H1 (cell line): ENCODE data around the gene PAPOLG. TPM values are rescaled to one million over a fixed set of nuclear protein-coding genes. Genes with fewer than 3 reads are reported as not detected.

Experiments
- CTCF ChIA-PET: fragments of 300-600 bp; sonication (Branson Sonifier 250); formaldehyde crosslinking; loops from one replicate; lab custom pipeline; 2021; ENCODE audit not compliant: partially characterized antibody; lab: Charles Lee
- POLR2A ChIA-PET: fragments of 300-600 bp; sonication (Branson Sonifier 250); formaldehyde crosslinking; loops from one replicate; lab custom pipeline; 2021; ENCODE audit warnings: inconsistent platforms; ENCODE audit not compliant: partially characterized antibody; lab: Charles Lee
- DNase-seq, 2 experiments: peaks; one replicate each; pipeline versions ENCODE4 v3.0.0 to v3.0.0-alpha.2; 2010 to 2022; ENCODE audit warnings: low spot score in 2 of 2, low read depth in 1 of 2, mixed read lengths in 1 of 2
- FAIRE-seq: peaks from 2 replicates; lab custom pipeline; 2011; peaks lifted over from hg19 to GRCh38; lab: Jason Lieb, UNC
- H2AFZ ChIP-seq: 2 replicates; pipeline ENCODE4 v1.8.1; 2012; ENCODE audit warnings: low read length, inconsistent platforms
- H2AK5ac ChIP-seq: 2 replicates; pipeline ENCODE4 v1.6.1; 2013; ENCODE audit warnings: low read depth, low read length
- H2BK120ac ChIP-seq: replicated peaks from 2 replicates; pipeline ENCODE3; 2013; ENCODE audit warnings: low read depth, low read length, inconsistent platforms
- H2BK12ac ChIP-seq: 2 replicates; pipeline ENCODE4 v1.6.1; 2013; ENCODE audit warnings: low read depth, low read length
- H2BK15ac ChIP-seq: 2 replicates; pipeline ENCODE4 v1.6.1; 2013; ENCODE audit warnings: low read length
- H2BK20ac ChIP-seq: 2 replicates; pipeline ENCODE4 v1.6.1; 2013; ENCODE audit warnings: low read length
- H2BK5ac ChIP-seq: 2 replicates; pipeline ENCODE4 v1.6.1; 2013; ENCODE audit warnings: low read depth, low read length
- H3K14ac ChIP-seq: 2 replicates; pipeline ENCODE4 v1.6.1; 2013; ENCODE audit warnings: inconsistent platforms; ENCODE audit not compliant: insufficient read length
- H3K18ac ChIP-seq: 2 replicates; pipeline ENCODE4 v1.6.1; 2013; ENCODE audit warnings: low read length; ENCODE audit errors: extremely low read depth
- H3K23ac ChIP-seq: 2 replicates; pipeline ENCODE4 v1.6.1; 2013; ENCODE audit warnings: inconsistent platforms; ENCODE audit not compliant: insufficient read length
- H3K23me2 ChIP-seq: 2 replicates; pipeline ENCODE4 v1.6.1; 2013; ENCODE audit warnings: low read depth, low read length
- H3K27ac ChIP-seq: 2 replicates; pipeline ENCODE4 v1.6.1; 2011; ENCODE audit warnings: low read depth, low read length, inconsistent platforms
- H3K27me3 ChIP-seq, 4 experiments: replicated peaks in 1 of 4; 1 replicate in 1 of 4; 2 replicates in 3 of 4; pipeline versions ENCODE4 v1.6.1 to v1.8.1; 2011 to 2013; ENCODE audit warnings: low read length in 3 of 4, mild to moderate bottlenecking in 3 of 4, inconsistent platforms in 2 of 4, mixed read lengths in 2 of 4, moderate library complexity in 1 of 4; ENCODE audit not compliant: control insufficient read depth in 3 of 4, insufficient read depth in 3 of 4; ENCODE audit errors: extremely low read depth in 1 of 4
- H3K36me3 ChIP-seq, 4 experiments: 2 replicates each; pipeline versions ENCODE4 v1.6.1 to v1.8.1; 2011 to 2013; ENCODE audit warnings: mild to moderate bottlenecking in 4 of 4, low read length in 3 of 4, moderate library complexity in 2 of 4, control low read depth in 1 of 4, inconsistent platforms in 1 of 4; ENCODE audit not compliant: insufficient read depth in 4 of 4, control insufficient read depth in 2 of 4
- H3K4ac ChIP-seq: replicated peaks from 2 replicates; pipeline ENCODE3; 2013; ENCODE audit warnings: low read length, low read depth, mixed read lengths, inconsistent platforms; ENCODE audit not compliant: insufficient read length
- H3K4me1 ChIP-seq, 4 experiments: replicated peaks in 1 of 4; 1 replicate in 1 of 4; 2 replicates in 3 of 4; pipeline versions ENCODE4 v1.6.1 to v1.8.1; 2011 to 2013; ENCODE audit warnings: low read length in 3 of 4, inconsistent platforms in 2 of 4, mixed read lengths in 1 of 4; ENCODE audit not compliant: insufficient read depth in 4 of 4, control insufficient read depth in 3 of 4
- H3K4me2 ChIP-seq, 2 experiments: 2 replicates each; pipeline versions ENCODE4 v1.6.1 to v1.8.1; 2011 to 2013; ENCODE audit warnings: low read depth in 2 of 2, low read length in 2 of 2, control low read depth in 1 of 2, inconsistent platforms in 1 of 2, mild to moderate bottlenecking in 1 of 2; ENCODE audit not compliant: insufficient read depth in 1 of 2
- H3K4me3 ChIP-seq, 4 experiments: fragments of 200-600, 300-600 bp in 1 of 4; sonication (generic), shearing (Covaris generic), sonication (Bioruptor Twin) in 1 of 4; 2 replicates each; pipeline versions ENCODE4 v1.5.1 to v1.8.1; 2011 to 2016; ENCODE audit warnings: low read length in 4 of 4, low read depth in 3 of 4, control low read depth in 2 of 4, inconsistent platforms in 2 of 4, mild to moderate bottlenecking in 2 of 4, mixed read lengths in 1 of 4, moderate library complexity in 1 of 4; ENCODE audit not compliant: insufficient read depth in 2 of 4; ENCODE audit errors: extremely low read depth in 1 of 4
- H3K56ac ChIP-seq: replicated peaks from 2 replicates; pipeline ENCODE3; 2013; ENCODE audit warnings: low read depth, mild to moderate bottlenecking, mixed read lengths, low read length, inconsistent platforms; ENCODE audit not compliant: insufficient read length
- H3K79me1 ChIP-seq: 2 replicates; pipeline ENCODE4 v1.6.1; 2013; ENCODE audit warnings: low read depth, low read length, control low read depth
- H3K79me2 ChIP-seq, 2 experiments: 2 replicates each; pipeline versions ENCODE4 v1.6.1 to v1.8.1; 2012 to 2013; ENCODE audit warnings: low read length in 2 of 2, mild to moderate bottlenecking in 2 of 2, inconsistent platforms in 1 of 2; ENCODE audit not compliant: insufficient read depth in 2 of 2, control insufficient read depth in 1 of 2
- H3K9ac ChIP-seq, 4 experiments: replicated peaks in 1 of 4; 1 replicate in 1 of 4; 2 replicates in 3 of 4; pipeline versions ENCODE4 v1.6.1 to v1.8.1; 2011 to 2013; ENCODE audit warnings: low read depth in 3 of 4, low read length in 3 of 4, control low read depth in 2 of 4, mild to moderate bottlenecking in 2 of 4, moderate library complexity in 2 of 4, inconsistent platforms in 1 of 4; ENCODE audit errors: extremely low read depth in 1 of 4
- H3K9me3 ChIP-seq, 2 experiments: 2 replicates each; pipeline versions ENCODE4 v1.6.1 to v1.8.1; 2012 to 2013; ENCODE audit warnings: mild to moderate bottlenecking in 2 of 2, moderate library complexity in 2 of 2, control low read depth in 1 of 2, inconsistent platforms in 1 of 2, low read depth in 1 of 2, low read length in 1 of 2, mixed read lengths in 1 of 2; ENCODE audit not compliant: insufficient read depth in 2 of 2
- H4K20me1 ChIP-seq, 2 experiments: replicated peaks in 1 of 2; 2 replicates each; pipeline versions ENCODE3 to v1.8.1; 2011 to 2013; ENCODE audit warnings: inconsistent platforms in 2 of 2, low read length in 2 of 2, mild to moderate bottlenecking in 1 of 2; ENCODE audit not compliant: insufficient read depth in 2 of 2, control insufficient read depth in 1 of 2
- H4K5ac ChIP-seq: 2 replicates; pipeline ENCODE4 v1.6.1; 2013; ENCODE audit warnings: low read length, low read depth, mixed read lengths, inconsistent platforms; ENCODE audit not compliant: insufficient read length
- H4K8ac ChIP-seq: 2 replicates; pipeline ENCODE4 v1.8.0; 2013; ENCODE audit warnings: mild to moderate bottlenecking, moderate library complexity, low read length, inconsistent platforms; ENCODE audit not compliant: insufficient read depth; ENCODE audit errors: extremely low read depth
- H4K91ac ChIP-seq: replicated peaks from 2 replicates; pipeline ENCODE3; 2013; ENCODE audit warnings: low read length, mixed read lengths, inconsistent platforms; ENCODE audit not compliant: insufficient read length
- BCL11A ChIP-seq, 2 experiments: IDR thresholded peaks; one replicate each; pipeline ENCODE4 v1.6.1; 2011; ENCODE audit warnings: low read depth in 2 of 2, low read length in 2 of 2, mild to moderate bottlenecking in 2 of 2
- BRCA1 ChIP-seq: IDR thresholded peaks from 2 replicates; pipeline ENCODE4 v1.6.1; 2012; ENCODE audit warnings: low read depth, low read length, improper control_type of control experiment
- CEBPB ChIP-seq: IDR thresholded peaks from 2 replicates; pipeline ENCODE4 v1.6.1; 2012; ENCODE audit warnings: low read depth, low read length
- CREB1 ChIP-seq: IDR thresholded peaks from 2 replicates; pipeline ENCODE4 v1.6.1; 2012; ENCODE audit warnings: inconsistent platforms
- FOSL1 ChIP-seq: IDR thresholded peaks from 2 replicates; pipeline ENCODE4 v1.6.1; 2011; ENCODE audit warnings: mild to moderate bottlenecking, low read depth, low read length, moderate library complexity; ENCODE audit not compliant: insufficient read depth
- POLR2AphosphoS5 ChIP-seq: IDR thresholded peaks from 2 replicates; pipeline ENCODE4 v1.6.1; 2011; ENCODE audit warnings: low read depth, low read length
- RBBP5 ChIP-seq: IDR thresholded peaks from 2 replicates; pipeline ENCODE4 v1.7.1; 2012; ENCODE audit warnings: low read depth, mild to moderate bottlenecking, inconsistent platforms, low read length, moderate library complexity, borderline replicate concordance
- RFX5 ChIP-seq: IDR thresholded peaks from 2 replicates; pipeline ENCODE4 v1.6.1; 2011; ENCODE audit warnings: low read depth, low read length, improper control_type of control experiment, borderline replicate concordance
- SP2 ChIP-seq: IDR thresholded peaks from 2 replicates; pipeline ENCODE4 v1.6.1; 2012; ENCODE audit warnings: mild to moderate bottlenecking, low read length, inconsistent platforms
- YY1 ChIP-seq: IDR thresholded peaks from 2 replicates; pipeline ENCODE4 v1.6.1; 2011; ENCODE audit warnings: low read depth, mild to moderate bottlenecking, low read length
- WGBS, 2 experiments: shearing (Covaris generic) in 1 of 2; methylation state at CpG; one replicate each; pipeline versions ENCODE4 v1.1.6 to v1.1.7; 2013 to 2015; ENCODE audit warnings: low lambda C conversion rate in 2 of 2, mixed read lengths in 2 of 2, inconsistent platforms in 1 of 2, low coverage in 1 of 2, missing lambda C conversion rate in 1 of 2; ENCODE audit not compliant: insufficient replicate concordance in 2 of 2, insufficient coverage in 1 of 2, insufficient read length in 1 of 2; ENCODE audit errors: extremely low coverage in 1 of 2, missing lambda C conversion rate in 1 of 2; 5-methylcytosine and 5-hydroxymethylcytosine counted together
- polyA plus RNA-seq, 7 experiments: library from polyadenylated mRNA; depleted of rRNA in 3 of 7; stranded (reverse) in 5 of 7; unstranded in 2 of 7; fragments of >200 nt in 5 of 7; fragments of 200-250 nt in 2 of 7; gene quantifications; 1 replicate in 5 of 7; 2 replicates in 1 of 7; 4 replicates in 1 of 7; pipeline versions ENCODE4 v1.2.1 to v1.2.3, GENCODE V29; 2011 to 2013; ENCODE audit warnings: missing spikeins in 2 of 7, mixed read lengths in 2 of 7
- total RNA-seq: library from RNA; stranded (reverse); fragmentation: NEBNext Ultra II Directional; extraction: Animal tissue kit (Norgen Biotek cat#: 25700); gene quantifications from 2 replicates; pipeline ENCODE4 v1.2.1, GENCODE V29; 2021
- TF ChIP-seq, protein P1 (sequence below): IDR thresholded peaks from 2 replicates; pipeline ENCODE4 v1.6.1; 2011; ENCODE audit warnings: low read depth, mild to moderate bottlenecking, low read length; ENCODE audit not compliant: insufficient read depth

Gene PAPOLG
- total and polyA plus RNA-seq, 2 of the 8 experiments (the other 6 are each of a cell fraction or from before 2014, with no cell fraction given), result 6.5 to 21.5 TPM

DNA sequence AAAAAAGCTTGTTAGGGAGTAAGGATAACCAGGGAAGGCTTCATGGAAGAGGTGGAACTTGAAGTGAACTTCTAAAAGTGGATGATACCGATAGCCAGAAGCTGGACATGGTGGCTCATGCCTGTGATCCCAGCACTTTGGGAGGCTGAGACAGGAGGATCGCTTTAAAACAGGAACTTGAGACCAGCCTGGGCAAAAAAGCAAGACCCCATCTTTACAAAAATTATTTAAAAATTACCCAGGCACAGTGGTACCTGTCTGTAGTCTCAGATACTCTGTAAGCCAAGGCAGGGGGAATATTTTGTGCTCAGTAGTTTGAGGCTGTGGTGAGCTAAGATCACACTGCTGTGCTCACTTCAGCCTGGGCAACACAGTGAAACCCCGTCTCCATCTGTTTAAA is 10.2 kb downstream of the PAPOLG start:
- no peak overlapping the region for H2BK20ac ChIP-seq
- no peak overlapping the region for H2BK120ac ChIP-seq
- H3K9me3 ChIP-seq, result no peaks in the 10 kb centered on the region
- no peak overlapping the region for H2BK15ac ChIP-seq
- H4K8ac ChIP-seq, result no peak overlapping the region
- H3K36me3 ChIP-seq, result peaks cover 4 to 81% (median 33%) of the 10 kb centered on the region in 4 experiments
- TF ChIP-seq CEBPB, result no peak
- no peak for TF ChIP-seq BCL11A (IDR thresholded peaks at IDR 0.05; ENCODE audit: low read depth in 2 of 2, low read length in 2 of 2)
- TF ChIP-seq FOSL1, result no peak
- TF ChIP-seq RBBP5, result no peak
- TF ChIP-seq, protein P1, sequence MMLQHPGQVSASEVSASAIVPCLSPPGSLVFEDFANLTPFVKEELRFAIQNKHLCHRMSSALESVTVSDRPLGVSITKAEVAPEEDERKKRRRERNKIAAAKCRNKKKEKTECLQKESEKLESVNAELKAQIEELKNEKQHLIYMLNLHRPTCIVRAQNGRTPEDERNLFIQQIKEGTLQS, result no peak
- no peak for TF ChIP-seq RFX5
- no peak for TF ChIP-seq POLR2AphosphoS5
- no peak for TF ChIP-seq YY1
- TF ChIP-seq CREB1, result no peak
- TF ChIP-seq SP2, result no peak
- TF ChIP-seq BRCA1, result no peak
- H3K79me1 ChIP-seq, result no peaks in the 10 kb centered on the region; the same call in 1 of the 2 replicates
- DNase-seq (no peak), FAIRE-seq (no peak)
- H4K91ac ChIP-seq, result no peak overlapping the region
- no peak overlapping the region for H2BK5ac ChIP-seq
- H3K4ac ChIP-seq, result no peak overlapping the region
- no peak overlapping the region for H3K9ac ChIP-seq
- H3K23me2 ChIP-seq, result no peaks in the 10 kb centered on the region; the same call in 1 of the 2 replicates
- H3K27me3 ChIP-seq, result no peaks in the 10 kb centered on the region
- no peak overlapping the region for H3K4me3 ChIP-seq
- H2AFZ ChIP-seq, result no peak overlapping the region
- no peak overlapping the region for H3K14ac ChIP-seq
- ChIA-PET POLR2A (no interaction called here), CTCF (interaction anchor here (0.5 to 2.3 kb wide), 4 partner anchors 13 to 233 kb away, joined by 3 to 6 read pairs (median 4); no protein-coding TSS in a partner anchor)
- H2AK5ac ChIP-seq, result no peak overlapping the region
- H3K27ac ChIP-seq, result no peak overlapping the region
- WGBS, 2 experiments, result 93% methylated on average over 3 of the region's 3 CpGs; no CpG with 5 or more reads in 1 of the 2 experiments
- H3K56ac ChIP-seq, result no peak overlapping the region
- no peak overlapping the region for H4K5ac ChIP-seq
- no peak overlapping the region for H3K4me2 ChIP-seq
- H4K20me1 ChIP-seq, result no peaks in the 10 kb centered on the region
- H3K23ac ChIP-seq, result no peak overlapping the region
- no peak overlapping the region for H2BK12ac ChIP-seq
- H3K79me2 ChIP-seq, result no peaks in the 10 kb centered on the region; a peak in 1 of 4 replicates
- H3K4me1 ChIP-seq, result no peaks in the 10 kb centered on the region
- no peak overlapping the region for H3K18ac ChIP-seq
